Erythroblast (primary cell): Measurements from ENCODE around the gene RAB11A.

Experiments used
- DNase-seq, 2 experiments: peaks; one replicate each; lab custom pipeline; 2025; lab: John Stamatoyannopoulos, UW
- GATA1 ChIP-seq: IDR thresholded peaks from 2 replicates; pipeline ENCODE4 v1.6.1; 2011; ENCODE audit warnings: low read depth, mild to moderate bottlenecking, control low read depth, low read length, moderate library complexity
- POLR2A ChIP-seq: IDR thresholded peaks from 2 replicates; pipeline ENCODE4 v1.6.1; 2011; ENCODE audit warnings: mild to moderate bottlenecking, low read length

RAB11A gene

GRCh38 chr15:65912235-65912634, 42.9 kb downstream of the RAB11A start:
- no peak for DNase-seq
- no peak for TF ChIP-seq POLR2A
- no peak for TF ChIP-seq GATA1

GRCh38 chr15:65913631-65914199, 44.4 kb downstream of the RAB11A start:
- TF ChIP-seq GATA1: no peak
- TF ChIP-seq POLR2A: no peak

GRCh38 chr15:65914386-65914785, 45.1 kb downstream of the RAB11A start:
- TF ChIP-seq GATA1: no peak
- TF ChIP-seq POLR2A: no peak
- no peak for DNase-seq

More at GRCh38 chr15:65913631-65914199, 44.4 kb downstream of the RAB11A start:
- DNase-seq: no peak

- no peak for TF ChIP-seq GATA1
- no peak for DNase-seq
These were observed 46.0 kb downstream of the RAB11A start for GRCh38 chr15:65914981-65915925.

GRCh38 chr15:65916041-65916663, 46.9 kb downstream of the RAB11A start:
- TF ChIP-seq POLR2A (no peak), GATA1 (no peak)

GRCh38 chr15:65916664-65917406, 47.5 kb downstream of the RAB11A start:
- DNase-seq: peak; percentile 28 to 33
- TF ChIP-seq POLR2A (no peak), GATA1 (no peak)

More at GRCh38 chr15:65916041-65916663, 46.9 kb downstream of the RAB11A start:
- DNase-seq: no peak

- TF ChIP-seq POLR2A (no peak), GATA1 (no peak)
- DNase-seq: no peak
These were observed 48.1 kb downstream of the RAB11A start for GRCh38 chr15:65917407-65917756.

- no peak for DNase-seq
- TF ChIP-seq GATA1: no peak
- no peak for TF ChIP-seq POLR2A
These were observed 48.6 kb downstream of the RAB11A start for GRCh38 chr15:65917936-65918335.

- no peak for DNase-seq
- TF ChIP-seq POLR2A: no peak
- TF ChIP-seq GATA1: no peak
These were observed 49.1 kb downstream of the RAB11A start for GRCh38 chr15:65918357-65918920.

GRCh38 chr15:65918945-65919344, 49.7 kb downstream of the RAB11A start:
- DNase-seq: no peak
- TF ChIP-seq GATA1 (no peak), POLR2A (no peak)

GRCh38 chr15:65919353-65919752, 50.1 kb downstream of the RAB11A start:
- DNase-seq: no peak
- TF ChIP-seq GATA1 (no peak), POLR2A (no peak)

- TF ChIP-seq POLR2A: no peak
- TF ChIP-seq GATA1: no peak
- DNase-seq: no peak
These were observed 50.8 kb downstream of the RAB11A start for GRCh38 chr15:65920121-65920520.

- no peak for TF ChIP-seq GATA1
- TF ChIP-seq POLR2A: no peak
- no peak for DNase-seq
These were observed 51.6 kb downstream of the RAB11A start for GRCh38 chr15:65920825-65921309.

- no peak for TF ChIP-seq POLR2A
- no peak for DNase-seq
These were observed 52.5 kb downstream of the RAB11A start for GRCh38 chr15:65921780-65922179.
